Gastrocnemius medialis (tissue), 4 donors: ENCODE measurements around the gene ZNF362. TPM values are rescaled to one million over a fixed set of nuclear protein-coding genes. Genes with fewer than 3 reads are reported as not detected.
A peak's percentile ranks its signal among the peaks of the same experiment; 100 is the strongest.

ENCODE experiments used
- ATAC-seq, 2 donors: fragments of 150-250 bp; one replicate each; pipeline ENCODE4 v1.9.1; 2016
- DNase-seq, 2 donors: peaks; one replicate each; pipeline ENCODE4 v3.0.0-alpha.2; 2019
- H3K27ac ChIP-seq, 4 donors: fragments of 200-600 bp; sonication (generic); 1 replicate in 1 of 4; 2 replicates in 3 of 4; pipeline ENCODE4 v1.5.1; 2016 to 2018; ENCODE audit warnings: mild to moderate bottlenecking in 2 of 4, moderate library complexity in 1 of 4
- H3K27me3 ChIP-seq, 3 donors: fragments of 200-600 bp; sonication (generic) in 2 of 3; 1 replicate in 1 of 3; 2 replicates in 2 of 3; pipeline versions ENCODE4 v1.5.1 to v1.6.0; 2016 to 2019; ENCODE audit warnings: mild to moderate bottlenecking in 1 of 3, moderate library complexity in 1 of 3
- H3K36me3 ChIP-seq, 2 donors: fragments of 200-600 bp; sonication (generic) in 1 of 2; one replicate each; pipeline ENCODE4 v1.5.1; 2017 to 2018
- H3K4me1 ChIP-seq, 2 donors: fragments of 200-600 bp; sonication (generic) in 1 of 2; one replicate each; pipeline ENCODE4 v1.5.1; 2016 to 2017; ENCODE audit warnings: mild to moderate bottlenecking in 2 of 2
- H3K4me3 ChIP-seq, 4 donors: fragments of 200-600 bp; sonication (generic) in 3 of 4; 1 replicate in 1 of 4; 2 replicates in 3 of 4; pipeline ENCODE4 v1.5.1; 2016 to 2019; ENCODE audit warnings: mild to moderate bottlenecking in 2 of 4
- H3K9me3 ChIP-seq, 3 donors: fragments of 200-600 bp; sonication (generic) in 2 of 3; 1 replicate in 1 of 3; 2 replicates in 2 of 3; pipeline ENCODE4 v1.5.1; 2016 to 2019
- CTCF ChIP-seq, 5 experiments: fragments of 450-650 bp in 3 of 5; fragments of 200-600 bp in 2 of 5; sonication (generic) in 2 of 5; IDR thresholded peaks in 4 of 5; conservative IDR thresholded peaks in 1 of 5; 1 replicate in 4 of 5; 2 replicates in 1 of 5; pipeline ENCODE4 v1.5.1; 2016 to 2019; ENCODE audit warnings: antibody characterized with exemption in 5 of 5, mild to moderate bottlenecking in 3 of 5, moderate library complexity in 3 of 5
- POLR2A ChIP-seq, 2 donors: fragments of 450-650 bp; IDR thresholded peaks; one replicate each; pipeline ENCODE4 v1.6.1; 2017; ENCODE audit warnings: antibody characterized with exemption in 2 of 2, mild to moderate bottlenecking in 2 of 2, moderate library complexity in 2 of 2
- in situ Hi-C, 4 donors: fragments of 200-750 bp; cut with MboI; loops; one replicate each; pipeline versions ENCODE4 v1.15.0 to v1.8.0; 2017; ENCODE audit warnings: low sequenced_read_pairs in 4 of 4
- intact Hi-C: fragments of 100-400 bp; cut with DNase I; formaldehyde crosslinking; loops from one replicate; pipeline ENCODE4 v1.15.1; 2023; ENCODE audit warnings: low total_unique reads
- total RNA-seq, 4 donors: library from RNA; depleted of rRNA; stranded (reverse); fragments of >200 nt; gene quantifications; one replicate each; pipeline versions ENCODE4 v1.1.0 to v1.2.3, GENCODE V29; 2016

ZNF362 gene
- 10 to 100 TPM in 3 of 4 donors, 1 to 10 TPM in 1; 6.4 to 19.2 (median 17.7) TPM for total RNA-seq

- Histone ChIP-seq H3K4me1 (peaks cover 37 to 47% of the 10 kb centered on the region in 2 donors), H3K9me3 (no peaks in the 10 kb centered on the region), H3K36me3 (no peaks in the 10 kb centered on the region), H3K4me3 (peak within 1 kb of the TSS; percentile 62 to 76 (median 74)), H3K27ac (peak within 1 kb of the TSS; percentile 92 to 97 (median 96)), H3K27me3 (no peaks in the 10 kb centered on the region)
- in situ Hi-C loops = no loop called here
- DNase-seq (peak; percentile 28 to 43), ATAC-seq (peak; percentile 68 to 69)
- intact Hi-C loops = no loop called here
- TF ChIP-seq POLR2A (IDR thresholded peaks at IDR 0.05) = peak; percentile 36
- TF ChIP-seq CTCF (IDR thresholded peaks at IDR 0.05 in 4 of 5, conservative IDR thresholded peaks at IDR 0.05 in 1 of 5) = peak in 1 of 5 experiments; percentile 18
Observed at GRCh38 chr1:33256471-33257206, at the start of gene ZNF362. ZNF362 (plus strand) TSS chr1:33256492; CDS start chr1:33270575, 14,083 bp downstream.

- ATAC-seq (no peak), DNase-seq (no peak)
- in situ Hi-C loops (no loop called here), intact Hi-C loops (no loop called here)
- Histone ChIP-seq H3K4me3 (no peak overlapping the region), H3K27ac (no peak overlapping the region), H3K4me1 (no peaks in the 10 kb centered on the region), H3K36me3 (no peaks in the 10 kb centered on the region), H3K9me3 (no peaks in the 10 kb centered on the region), H3K27me3 (no peaks in the 10 kb centered on the region)
- TF ChIP-seq CTCF (IDR thresholded peaks at IDR 0.05 in 4 of 5, conservative IDR thresholded peaks at IDR 0.05 in 1 of 5) = no peak
- TF ChIP-seq POLR2A (IDR thresholded peaks at IDR 0.05) = no peak
Observed at GRCh38 chr1:33211972-33212371, 44.3 kb upstream of the ZNF362 start.

- Histone ChIP-seq H3K4me1 (no peaks in the 10 kb centered on the region), H3K9me3 (no peaks in the 10 kb centered on the region), H3K27ac (no peak overlapping the region), H3K4me3 (no peak overlapping the region), H3K27me3 (no peaks in the 10 kb centered on the region), H3K36me3 (no peaks in the 10 kb centered on the region)
- no peak for TF ChIP-seq POLR2A (IDR thresholded peaks at IDR 0.05)
- no peak for TF ChIP-seq CTCF (IDR thresholded peaks at IDR 0.05 in 4 of 5, conservative IDR thresholded peaks at IDR 0.05 in 1 of 5)
- in situ Hi-C loops (no loop called here), intact Hi-C loops (loop anchor here (2.0 to 5.0 kb wide), 3 partner anchors 77 to 251 kb away; no protein-coding TSS in a partner anchor)
- ATAC-seq (no peak), DNase-seq (no peak)
Observed at GRCh38 chr1:33219886-33220661, 36.2 kb upstream of the ZNF362 start.

- Histone ChIP-seq H3K4me1 (no peaks in the 10 kb centered on the region), H3K27ac (no peak overlapping the region), H3K4me3 (no peak overlapping the region), H3K9me3 (no peaks in the 10 kb centered on the region), H3K36me3 (no peaks in the 10 kb centered on the region), H3K27me3 (no peaks in the 10 kb centered on the region)
- intact Hi-C loops = no loop called here
- in situ Hi-C loops = no loop called here
- ATAC-seq = no peak
- no peak for DNase-seq
- no peak for TF ChIP-seq POLR2A (IDR thresholded peaks at IDR 0.05)
- TF ChIP-seq CTCF (IDR thresholded peaks at IDR 0.05 in 4 of 5, conservative IDR thresholded peaks at IDR 0.05 in 1 of 5) = no peak
Observed at GRCh38 chr1:33220676-33221384, 35.5 kb upstream of the ZNF362 start.
